HG02763 (cell line): ENCODE data around the gene B4GALT7.
"Not testable (repeated sequence)": the region's sequence is repeated elsewhere in the genome, so short reads cannot be mapped to it uniquely, and the experiment has no call there.

Source experiments
- ATAC-seq: cut with Tn5 transposase; IDR thresholded peaks from one replicate; pipeline ENCODE4 v1.9.1; 2021; ENCODE audit warnings: mild to moderate bottlenecking, moderate library complexity; ENCODE audit not compliant: unreplicated experiment

The B4GALT7 gene

DNA sequence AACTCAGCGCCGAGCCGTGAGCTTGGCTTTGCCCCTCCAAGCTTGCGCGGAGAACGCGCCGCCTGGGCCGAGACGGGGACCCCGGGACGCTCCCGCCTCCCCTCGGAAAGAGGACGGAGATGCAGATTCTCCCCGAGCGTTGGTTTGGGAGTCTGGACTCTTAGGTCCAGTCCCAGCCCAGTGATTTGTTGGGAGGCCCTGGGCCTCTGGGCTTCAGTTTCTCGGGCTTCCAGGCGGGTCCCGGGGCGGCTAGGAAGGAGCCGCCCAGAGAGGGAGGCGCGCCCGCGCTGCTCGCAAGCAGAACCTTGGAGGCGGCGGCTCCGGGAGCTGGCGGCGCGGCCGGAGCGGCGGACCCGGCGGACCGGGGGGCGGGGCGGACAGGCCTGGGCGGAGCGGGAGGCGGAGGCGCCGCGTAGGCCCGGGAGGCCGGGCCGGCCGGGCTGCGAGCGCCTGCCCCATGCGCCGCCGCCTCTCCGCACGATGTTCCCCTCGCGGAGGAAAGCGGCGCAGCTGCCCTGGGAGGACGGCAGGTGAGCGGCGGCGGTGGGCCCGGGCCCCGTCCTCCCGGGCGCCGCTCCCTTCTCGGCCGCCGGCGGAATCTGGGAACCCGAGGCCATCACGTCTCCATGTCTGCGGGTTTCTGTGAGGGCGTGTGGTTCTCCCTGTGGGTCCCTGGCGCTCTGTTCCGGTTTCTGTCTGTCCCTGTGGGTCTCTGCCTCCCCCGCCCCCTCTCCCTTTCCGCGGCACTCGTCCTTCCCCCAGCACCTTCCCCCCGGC is at the start of gene B4GALT7:
Gene B4GALT7 (plus strand): TSS at position 402 of the 777 bp plus-strand sequence. CDS start 79 bp downstream, at position 481.
- ATAC-seq, result peak; percentile 88

DNA sequence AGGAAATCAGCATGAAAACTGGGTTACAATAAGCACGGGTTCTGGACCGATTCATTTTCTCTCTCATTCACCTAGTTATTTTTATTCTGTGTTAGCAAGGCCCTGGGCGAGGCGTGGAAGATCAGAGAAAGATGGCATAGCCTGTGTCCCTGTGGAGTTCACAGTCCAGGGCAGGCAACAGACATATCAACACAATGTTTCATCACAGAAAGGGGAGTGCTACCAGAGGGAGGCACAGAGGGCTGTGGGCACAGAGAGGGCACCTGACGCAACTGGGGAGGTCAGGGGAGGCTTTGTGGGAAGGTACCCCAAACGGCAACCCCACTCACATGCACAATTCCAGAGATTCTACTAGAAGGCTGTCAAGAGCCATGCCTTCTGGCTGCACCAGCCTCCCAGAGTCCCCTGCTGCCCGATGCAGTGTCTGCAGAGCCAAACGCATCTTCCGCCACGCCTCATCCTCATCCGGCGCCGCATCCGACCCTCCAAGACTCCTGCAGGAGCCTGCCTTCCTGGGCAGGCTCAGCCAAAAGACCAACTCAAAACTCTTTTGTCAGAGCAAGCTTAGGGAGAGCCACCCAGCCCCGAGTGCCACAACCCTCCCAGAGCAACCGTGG is 47.0 kb upstream of the B4GALT7 start:
- no peak for ATAC-seq

DNA sequence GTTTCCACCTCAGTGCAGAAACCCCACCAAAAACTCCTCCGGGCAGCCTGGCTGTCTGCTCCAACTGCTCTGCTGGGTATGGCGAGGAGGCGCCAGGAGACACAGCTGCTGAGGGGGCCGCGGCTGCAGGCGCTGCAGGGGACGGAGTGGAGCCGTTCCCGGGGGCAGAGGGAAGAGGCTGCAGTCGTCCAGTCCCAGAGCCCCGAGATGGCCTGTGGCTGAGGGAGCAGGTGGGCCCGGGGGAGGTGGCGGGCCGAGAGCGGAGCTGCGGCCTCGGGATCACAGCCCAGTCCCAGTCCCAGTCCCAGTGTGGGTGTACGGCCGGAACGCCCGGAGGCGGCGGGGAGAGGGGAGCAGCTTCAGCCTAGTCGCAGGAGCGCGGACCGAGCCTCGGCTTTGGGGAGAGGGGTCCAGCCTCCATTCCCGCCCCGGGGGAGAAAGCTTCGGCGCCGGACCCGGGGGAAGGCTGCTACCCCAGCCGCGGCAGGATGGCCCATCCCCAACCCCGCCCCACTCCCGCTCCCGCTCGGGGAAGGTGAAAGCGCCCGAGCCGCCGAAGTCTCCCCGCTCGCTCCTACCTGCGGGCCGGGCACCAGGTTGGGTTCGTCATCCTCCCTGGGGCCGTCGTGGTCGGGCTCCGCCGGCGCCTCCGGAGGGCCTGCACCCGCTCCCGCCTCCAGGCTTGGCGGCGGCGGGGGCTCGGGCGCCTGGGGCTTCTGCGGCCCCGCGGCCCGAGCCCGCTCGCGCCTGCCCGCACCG is 46.1 kb upstream of the B4GALT7 start:
- ATAC-seq, result peak; percentile 36

DNA sequence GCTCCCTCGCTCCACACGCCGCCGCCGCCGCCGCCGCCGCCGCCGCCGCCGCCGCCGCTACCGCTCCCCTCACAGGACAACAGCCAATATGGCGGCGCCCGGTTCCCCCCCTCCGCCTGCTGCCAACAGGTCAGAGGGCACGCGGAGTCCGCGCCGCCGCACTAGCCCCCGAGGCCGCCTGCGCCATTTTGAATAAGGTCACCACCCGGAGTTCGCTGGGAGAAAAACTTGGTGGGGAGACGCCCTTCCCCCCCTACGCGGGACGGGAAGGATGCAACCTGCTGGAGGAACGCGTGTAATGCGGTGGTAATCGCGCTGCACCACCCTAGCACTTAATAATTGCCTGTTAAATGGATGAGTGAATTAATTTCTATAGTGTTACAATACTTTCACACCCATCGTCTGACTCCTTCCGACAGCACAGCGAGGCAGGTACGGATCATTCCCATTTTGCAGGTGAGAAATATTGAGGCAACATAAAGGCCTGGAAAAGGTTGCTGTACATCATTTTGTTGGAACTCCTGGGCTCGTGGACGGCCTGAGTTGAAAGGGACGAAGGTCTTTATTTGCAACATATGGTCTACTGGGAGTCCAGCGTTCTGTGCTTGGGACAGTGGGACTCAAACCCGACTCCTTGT is 45.3 kb upstream of the B4GALT7 start, which contains the start of gene FAM193B:
Gene FAM193B (minus strand): TSS at position 90 of the 638 bp plus-strand sequence. CDS start 105 bp downstream, outside the sequence.
- peak; percentile 88 for ATAC-seq

DNA sequence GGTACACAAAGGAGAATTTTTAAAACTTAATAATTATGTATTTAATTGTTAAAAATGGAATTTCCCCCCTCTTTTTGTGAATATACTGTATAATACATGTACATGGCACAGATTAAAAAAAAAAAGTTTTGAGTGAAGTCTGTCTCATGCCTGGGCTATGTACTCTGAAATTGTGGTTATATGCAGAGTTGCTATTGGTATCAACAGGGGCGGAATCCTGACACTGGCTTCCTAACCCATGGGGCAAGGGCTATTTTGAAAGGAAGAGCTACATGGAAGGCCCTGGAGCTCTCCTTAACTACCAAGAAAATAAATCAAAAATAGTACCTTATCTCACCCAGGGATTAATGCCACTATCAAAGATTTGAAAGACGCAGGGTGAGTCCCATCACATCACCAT is 44.7 kb upstream of the B4GALT7 start:
- ATAC-seq, result no peak

DNA sequence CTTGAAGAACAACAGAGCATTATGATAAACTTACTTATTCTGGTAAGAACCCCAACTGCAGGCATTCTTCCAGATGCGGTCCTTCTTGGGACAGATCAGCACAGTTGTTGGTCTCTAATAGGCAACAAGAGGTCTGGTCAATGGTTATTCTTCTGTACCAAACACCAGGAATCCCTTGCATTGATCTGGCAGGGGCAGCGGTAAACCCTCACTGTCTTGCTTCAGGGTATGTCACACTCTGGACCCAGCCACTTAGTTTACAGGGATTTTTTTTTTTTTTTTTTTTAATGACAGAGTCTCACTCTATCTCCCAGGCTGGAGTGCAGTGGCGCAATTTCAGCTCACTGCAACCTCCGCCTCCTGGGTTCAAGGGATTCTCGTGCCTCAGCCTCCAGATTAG is 44.3 kb upstream of the B4GALT7 start:
- no peak for ATAC-seq

GRCh38 chr5:177557041-177557647 is 42.8 kb upstream of the B4GALT7 start:
- ATAC-seq, result no peak

DNA sequence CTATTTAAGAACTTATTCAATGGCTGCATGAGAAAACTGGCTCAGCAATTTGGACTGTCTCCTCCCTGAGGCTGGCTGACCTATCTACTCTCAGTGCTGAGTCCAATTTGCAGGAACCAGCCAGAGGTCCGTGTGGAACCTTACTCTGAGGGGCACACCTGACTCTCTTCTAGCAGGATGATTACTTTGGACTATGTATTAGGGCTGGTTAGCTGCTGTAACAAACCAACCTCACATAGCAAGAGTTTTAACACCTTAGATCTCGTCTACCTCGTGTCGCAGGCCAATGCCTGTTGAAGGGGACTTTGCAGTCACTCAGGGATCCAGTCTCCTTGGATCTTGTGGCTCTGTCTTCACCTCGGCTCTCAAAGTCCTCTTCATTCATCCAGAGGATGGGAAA is 42.1 kb upstream of the B4GALT7 start:
- ATAC-seq, result no peak

DNA sequence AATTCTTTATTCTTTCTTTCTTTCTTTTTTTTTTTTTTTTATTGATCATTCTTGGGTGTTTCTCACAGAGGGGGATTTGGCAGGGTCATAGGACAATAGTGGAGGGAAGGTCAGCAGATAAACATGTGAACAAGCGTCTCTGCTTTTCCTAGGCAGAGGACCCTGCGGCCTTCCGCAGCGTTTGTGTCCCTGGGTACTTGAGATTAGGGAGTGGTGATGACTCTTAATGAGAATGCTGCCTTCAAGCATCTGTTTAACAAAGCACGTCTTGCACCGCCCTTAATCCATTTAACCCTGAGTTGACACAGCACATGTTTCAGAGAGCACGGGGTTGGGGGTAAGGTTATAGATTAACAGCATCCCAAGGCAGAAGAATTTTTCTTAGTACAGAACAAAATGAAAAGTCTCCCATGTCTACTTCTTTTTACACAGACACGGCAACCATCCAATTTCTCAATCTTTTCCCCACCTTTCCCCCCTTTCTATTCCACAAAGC is 40.4 kb upstream of the B4GALT7 start:
- ATAC-seq, result not testable (repeated sequence)

DNA sequence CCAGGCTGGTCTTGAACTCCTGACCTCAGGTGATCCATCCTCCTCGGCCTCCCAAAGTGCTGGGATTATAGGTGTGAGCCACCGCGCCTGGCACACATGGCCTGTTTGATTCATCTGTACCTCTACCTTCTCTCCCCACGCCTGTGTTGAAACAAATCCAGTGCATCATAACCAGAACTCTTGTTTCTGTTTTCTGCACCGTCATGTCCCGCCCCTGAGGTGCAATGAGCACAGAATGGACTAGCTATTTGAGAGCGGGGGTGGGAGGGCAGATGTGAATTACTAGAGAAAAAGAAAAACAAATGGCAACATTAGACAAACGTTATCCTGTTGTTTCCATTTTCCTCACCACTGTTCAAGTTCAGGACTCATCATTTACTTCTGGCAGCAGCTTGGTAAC is 34.9 kb upstream of the B4GALT7 start:
- no peak for ATAC-seq

GRCh38 chr5:177568326-177568725 is 31.6 kb upstream of the B4GALT7 start:
- no peak for ATAC-seq

GRCh38 chr5:177569894-177570293 is 30.0 kb upstream of the B4GALT7 start:
- no peak for ATAC-seq

- no peak for ATAC-seq
Observed at GRCh38 chr5:177575488-177575887, 24.4 kb upstream of the B4GALT7 start.

DNA sequence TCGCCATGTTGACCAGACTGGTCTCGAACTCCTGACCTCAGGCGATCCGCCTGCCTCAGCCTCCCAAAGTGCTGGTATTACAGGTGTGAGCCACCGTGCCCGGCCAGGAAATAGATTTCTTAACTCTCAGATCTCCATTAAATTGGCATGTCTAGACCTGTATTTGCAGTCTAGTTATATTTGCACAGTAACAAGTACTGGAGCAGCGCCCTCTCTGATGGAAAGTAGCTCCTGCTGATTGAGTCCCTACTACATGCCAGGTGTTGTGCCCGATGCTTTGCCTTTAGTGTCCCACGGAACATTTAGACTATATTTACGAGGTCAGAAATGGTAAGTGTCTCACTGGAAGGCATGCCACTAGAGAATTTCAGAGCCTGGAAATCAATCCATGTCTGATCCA is 23.8 kb upstream of the B4GALT7 start:
- no peak for ATAC-seq

DNA sequence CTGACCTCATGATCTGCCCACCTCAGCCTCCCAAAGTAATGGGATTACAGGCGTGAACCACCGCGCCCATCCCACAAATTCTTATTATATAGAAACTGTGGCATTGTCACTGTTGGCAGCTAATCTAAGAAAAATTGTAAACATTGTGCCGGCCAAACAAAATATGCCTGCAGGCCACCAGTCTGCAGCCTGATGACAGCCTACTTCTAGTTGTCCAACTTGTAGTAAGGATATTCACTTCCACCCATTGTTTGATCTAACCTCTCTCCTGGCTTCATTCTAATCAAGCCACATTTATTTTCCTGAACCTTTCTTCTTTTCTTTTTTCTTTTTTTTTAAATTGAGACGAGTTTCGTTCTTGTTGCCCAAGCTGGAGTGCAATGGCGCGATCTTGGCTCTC is 21.6 kb upstream of the B4GALT7 start:
- ATAC-seq, result no peak

DNA sequence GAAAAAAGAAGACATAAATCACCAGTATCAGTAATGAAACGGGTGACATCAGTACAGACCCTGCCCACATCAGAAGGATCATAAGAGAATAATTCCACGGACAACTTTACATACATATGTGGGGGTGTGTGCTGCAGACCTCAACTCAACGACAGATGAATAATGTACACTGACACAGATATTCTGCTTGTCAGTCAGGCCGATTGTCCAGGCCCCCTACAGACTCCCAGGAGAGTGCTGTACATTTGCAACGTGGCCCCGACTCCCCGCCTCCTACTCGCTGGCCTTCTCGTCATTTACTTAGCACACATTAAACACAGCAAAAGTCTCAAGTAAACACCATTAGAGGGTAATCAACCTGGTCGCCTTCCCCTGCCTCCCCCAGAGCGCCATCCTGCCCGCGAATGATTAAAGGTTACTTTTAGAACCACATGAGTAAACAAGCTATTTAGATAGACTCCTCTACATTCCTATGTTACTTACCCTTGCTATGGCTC is 11.5 kb upstream of the B4GALT7 start:
- ATAC-seq, result no peak

DNA sequence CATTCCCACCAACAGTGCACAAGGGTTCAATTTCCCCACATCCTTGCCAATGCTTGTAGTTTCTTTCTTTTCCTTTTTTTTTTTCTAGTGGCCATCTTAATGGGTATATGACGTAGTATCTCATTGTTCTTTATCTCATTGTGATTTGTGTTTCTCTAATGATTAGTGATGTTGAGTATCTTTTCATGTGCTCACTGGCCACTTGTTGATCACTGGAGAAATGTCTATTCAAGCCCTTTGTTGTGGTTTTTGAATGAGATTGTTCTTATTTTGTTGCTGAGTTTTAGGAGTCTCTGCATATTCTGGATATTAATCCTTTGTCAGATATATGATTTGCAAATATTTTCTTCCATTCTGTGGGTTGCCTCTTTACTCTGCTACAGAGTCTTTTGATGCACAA is 9.5 kb upstream of the B4GALT7 start:
- no peak for ATAC-seq

GRCh38 chr5:177591690-177592009 is 8.3 kb upstream of the B4GALT7 start:
- ATAC-seq, result no peak

DNA sequence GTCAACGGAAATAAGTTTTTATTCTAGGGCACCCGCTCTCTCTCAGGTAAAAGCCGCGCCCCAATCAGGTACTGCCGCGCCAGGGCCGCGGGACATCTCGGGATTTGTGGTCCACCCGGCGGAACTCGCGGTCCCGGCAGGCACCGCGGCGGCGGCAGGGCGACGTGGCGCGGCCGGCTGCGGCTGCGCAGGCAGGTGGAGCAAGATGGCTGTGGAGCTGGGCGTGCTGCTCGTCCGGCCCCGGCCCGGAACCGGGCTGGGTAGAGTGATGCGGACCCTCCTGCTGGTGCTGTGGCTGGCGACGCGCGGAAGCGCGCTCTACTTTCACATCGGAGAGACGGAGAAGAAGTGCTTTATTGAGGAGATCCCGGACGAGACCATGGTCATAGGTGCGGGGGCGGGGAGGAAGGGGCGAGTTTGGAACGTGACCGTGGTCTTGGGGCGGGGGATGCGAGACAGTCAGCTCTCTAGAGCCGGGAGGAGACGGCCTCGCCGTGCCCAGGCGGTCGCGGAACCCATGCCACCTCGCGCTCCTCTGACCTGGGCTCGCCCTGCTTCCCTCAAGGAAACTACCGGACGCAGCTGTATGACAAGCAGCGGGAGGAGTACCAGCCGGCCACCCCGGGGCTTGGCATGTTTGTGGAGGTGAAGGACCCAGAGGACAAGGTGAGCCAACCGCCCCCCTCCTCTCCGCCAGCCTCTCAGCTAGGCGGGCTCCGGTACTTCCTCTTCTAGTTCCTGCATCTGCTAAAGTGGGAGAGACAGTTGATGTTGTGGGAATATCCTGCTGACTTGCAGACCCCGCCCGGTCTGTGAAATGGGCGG is 7.7 kb upstream of the B4GALT7 start, which contains the start of gene TMED9:
Gene TMED9 (plus strand): TSS at position 194 of the 825 bp plus-strand sequence. CDS start 12 bp downstream, at position 206.
- ATAC-seq, result peak; percentile 98

DNA sequence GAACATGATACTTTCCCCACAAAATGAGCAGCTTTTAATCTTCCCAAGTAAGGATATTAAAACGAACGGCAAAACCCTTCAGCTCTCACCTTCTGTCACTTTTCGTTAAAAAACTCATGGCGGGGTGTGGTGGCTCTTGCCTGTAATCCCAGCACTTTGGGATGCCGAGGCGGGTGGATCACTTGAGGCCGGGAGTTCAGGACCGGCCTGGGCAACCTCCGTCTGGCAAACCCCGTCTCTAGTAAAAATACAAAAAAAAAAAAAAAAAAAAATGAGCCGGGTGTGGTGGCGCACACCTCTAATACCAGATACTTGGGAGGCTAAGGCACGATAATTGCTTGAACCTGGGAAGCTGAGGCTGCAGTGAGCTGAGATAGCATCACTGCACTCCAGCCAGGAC is 7.0 kb upstream of the B4GALT7 start:
- no peak for ATAC-seq
